NCI-H1417 (cell line): Measurements from ENCODE around the gene PTPRG.

Experiments used
- DNase-seq, 3 experiments: peaks; one replicate each; lab custom pipeline; 2025; lab: John Stamatoyannopoulos, UW

PTPRG gene

DNA sequence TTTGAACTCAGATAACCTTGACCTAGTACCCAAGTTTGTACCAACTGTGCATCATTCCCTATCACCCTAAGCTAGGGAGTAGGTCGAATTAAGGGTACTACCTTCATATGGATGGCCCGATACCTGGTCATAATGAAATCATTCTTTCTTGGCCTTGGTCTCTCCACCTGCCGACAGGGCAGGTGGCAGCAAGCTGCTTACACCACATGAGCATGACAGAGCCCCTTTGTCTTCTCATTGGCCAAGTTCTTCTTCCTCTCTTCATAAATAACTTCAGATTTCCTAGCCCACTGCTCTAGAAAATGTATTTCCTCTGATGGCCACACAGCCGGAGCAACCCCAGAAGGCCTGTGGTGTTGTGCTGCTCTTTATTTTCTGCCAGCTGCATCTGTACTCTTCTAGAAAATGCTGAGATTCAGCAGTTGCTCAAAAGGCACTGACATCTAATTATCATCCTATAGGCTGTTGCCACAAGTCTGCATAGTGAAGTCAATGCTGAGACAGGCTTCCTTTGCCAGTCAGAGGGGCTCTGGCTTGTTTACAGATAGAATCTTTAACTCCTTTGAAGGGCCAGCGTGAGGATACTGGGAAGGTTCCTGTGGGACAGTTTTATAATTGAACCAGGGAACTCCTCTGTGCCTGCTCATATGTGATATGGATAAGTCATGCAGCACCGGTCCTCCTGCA, 304.2 kb downstream of the PTPRG start:
- no peak for DNase-seq

DNA sequence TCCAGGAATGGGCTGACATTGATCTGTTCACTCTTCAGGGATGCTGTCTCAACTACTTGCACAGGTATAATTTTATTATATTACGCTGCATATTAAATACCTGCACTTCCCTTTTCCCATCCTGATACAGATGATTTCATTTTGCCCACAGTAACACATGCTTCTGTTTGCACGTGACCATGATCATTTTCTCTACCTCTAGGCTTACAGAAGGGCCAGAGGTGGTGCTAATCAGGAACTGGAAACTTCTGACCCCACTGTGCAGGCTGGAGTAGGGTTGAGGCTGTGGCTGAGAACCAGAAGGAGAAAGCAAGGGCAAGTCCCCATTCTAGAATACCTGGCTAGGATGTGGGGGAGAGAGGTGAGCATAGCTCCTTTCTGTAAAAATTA, 304.8 kb downstream of the PTPRG start:
- DNase-seq = no peak

DNA sequence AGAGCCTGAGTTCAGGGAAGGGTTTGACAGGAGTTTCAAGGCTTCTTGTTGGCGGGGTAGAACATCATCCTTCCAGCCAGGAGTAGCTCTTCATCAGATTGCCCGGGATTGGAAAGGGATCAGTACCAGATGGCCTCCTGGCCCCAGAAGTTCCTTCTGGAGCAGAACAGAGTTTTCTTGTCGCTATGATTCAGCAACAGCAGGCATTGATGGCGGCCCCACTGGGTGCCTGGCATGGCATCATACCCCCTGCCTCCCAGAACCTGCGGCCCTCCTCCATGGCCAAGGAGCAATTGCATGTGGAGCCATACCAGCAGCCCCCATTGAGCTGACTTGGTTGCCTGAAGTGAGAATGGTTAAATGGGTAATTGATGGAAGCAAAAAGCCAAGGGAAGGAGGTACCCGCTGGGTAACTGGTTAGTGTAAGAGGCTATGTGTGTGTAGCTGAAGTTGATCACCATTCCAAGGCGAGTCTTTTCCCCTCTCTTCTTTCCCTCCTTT, 305.6 kb downstream of the PTPRG start:
- no peak for DNase-seq

DNA sequence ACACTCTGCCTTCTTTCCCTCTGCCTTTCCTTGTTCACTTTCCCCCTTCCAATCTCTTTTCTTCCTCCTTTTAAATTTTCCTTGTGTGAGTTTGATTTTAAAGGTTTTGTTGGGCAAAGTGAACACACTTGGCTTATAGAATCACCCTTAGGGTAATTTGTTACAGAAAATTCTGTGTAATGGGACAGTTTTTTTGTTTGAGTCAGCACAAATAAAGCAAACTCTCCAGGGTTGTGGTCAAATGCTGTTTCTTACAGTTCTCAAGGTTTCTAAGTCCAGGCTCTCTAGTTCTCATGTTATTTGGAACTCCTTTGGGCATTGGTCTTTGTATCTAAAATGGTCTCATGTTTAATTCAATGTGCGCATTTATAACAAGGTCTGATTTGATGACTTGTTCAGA, 307.1 kb downstream of the PTPRG start:
- DNase-seq = no peak

DNA sequence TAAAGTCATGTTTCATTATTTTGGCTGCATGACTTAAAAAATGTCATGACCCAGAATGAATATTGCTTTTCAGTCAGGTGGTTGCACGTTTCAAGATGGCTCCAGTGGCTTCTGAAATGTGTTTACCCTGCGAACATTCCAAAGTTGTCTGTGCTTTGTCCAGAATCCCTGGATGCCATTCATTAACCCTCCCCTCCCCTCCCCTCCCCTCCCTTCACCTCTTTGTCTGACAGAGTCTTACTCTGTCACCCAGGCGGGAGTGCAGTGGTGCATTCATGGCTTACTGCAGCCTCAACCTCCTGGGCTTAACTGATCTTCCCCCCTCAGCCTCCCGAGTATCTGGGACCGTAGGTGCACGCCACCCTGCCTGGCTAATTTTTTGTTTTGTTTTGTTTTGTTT, 308.0 kb downstream of the PTPRG start:
- DNase-seq = no peak

DNA sequence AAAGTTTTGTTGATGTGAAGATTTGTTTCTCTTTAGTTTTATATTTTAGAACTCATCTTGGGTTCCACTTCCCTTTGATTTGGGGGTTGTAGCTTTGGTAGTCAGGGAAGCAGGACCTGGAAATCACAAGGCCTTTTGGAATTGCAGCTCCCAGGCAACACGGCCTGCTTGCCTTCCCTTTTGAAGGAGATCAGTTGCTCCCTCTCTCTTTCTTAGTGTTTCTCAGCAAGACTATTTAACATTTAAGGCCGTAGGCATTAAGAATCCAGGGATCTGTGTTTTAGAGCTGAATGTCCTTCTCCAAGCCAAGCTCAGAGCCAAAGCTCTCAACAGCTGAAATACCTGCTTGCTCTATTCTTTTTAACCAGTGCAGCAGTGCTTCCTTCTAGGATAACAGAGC, 310.3 kb downstream of the PTPRG start:
- no peak for DNase-seq

DNA sequence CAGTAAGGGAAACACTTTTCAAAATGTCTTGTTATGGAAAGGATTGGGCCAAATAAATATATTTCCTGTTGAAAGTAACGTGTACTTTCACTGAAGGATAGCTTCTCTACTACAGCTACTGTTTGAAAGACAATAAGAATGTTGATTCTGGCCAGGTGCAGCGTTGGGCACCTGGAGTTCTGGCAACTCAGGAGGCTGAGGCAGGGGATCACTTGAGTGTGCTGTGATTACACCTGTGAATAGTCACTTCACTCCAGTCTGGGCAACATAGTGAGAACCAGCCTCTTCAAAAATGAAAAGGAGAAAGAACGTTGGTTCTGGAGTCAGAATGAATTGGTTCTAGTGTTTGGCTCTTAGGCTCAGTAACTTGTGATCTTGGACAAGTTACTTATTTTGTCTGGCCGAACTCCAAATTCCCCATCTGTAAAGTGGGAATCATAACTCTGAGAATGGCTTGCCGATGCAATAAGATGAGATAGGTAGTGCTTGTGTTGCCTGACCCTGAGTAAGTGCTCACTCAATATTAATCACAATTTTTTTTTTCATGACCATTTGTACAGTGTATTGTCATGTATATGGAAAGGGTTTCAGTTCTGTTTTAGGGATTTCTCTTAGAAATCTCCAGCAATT, 310.8 kb downstream of the PTPRG start:
- DNase-seq = peak in 1 of 3 experiments; percentile 8

DNA sequence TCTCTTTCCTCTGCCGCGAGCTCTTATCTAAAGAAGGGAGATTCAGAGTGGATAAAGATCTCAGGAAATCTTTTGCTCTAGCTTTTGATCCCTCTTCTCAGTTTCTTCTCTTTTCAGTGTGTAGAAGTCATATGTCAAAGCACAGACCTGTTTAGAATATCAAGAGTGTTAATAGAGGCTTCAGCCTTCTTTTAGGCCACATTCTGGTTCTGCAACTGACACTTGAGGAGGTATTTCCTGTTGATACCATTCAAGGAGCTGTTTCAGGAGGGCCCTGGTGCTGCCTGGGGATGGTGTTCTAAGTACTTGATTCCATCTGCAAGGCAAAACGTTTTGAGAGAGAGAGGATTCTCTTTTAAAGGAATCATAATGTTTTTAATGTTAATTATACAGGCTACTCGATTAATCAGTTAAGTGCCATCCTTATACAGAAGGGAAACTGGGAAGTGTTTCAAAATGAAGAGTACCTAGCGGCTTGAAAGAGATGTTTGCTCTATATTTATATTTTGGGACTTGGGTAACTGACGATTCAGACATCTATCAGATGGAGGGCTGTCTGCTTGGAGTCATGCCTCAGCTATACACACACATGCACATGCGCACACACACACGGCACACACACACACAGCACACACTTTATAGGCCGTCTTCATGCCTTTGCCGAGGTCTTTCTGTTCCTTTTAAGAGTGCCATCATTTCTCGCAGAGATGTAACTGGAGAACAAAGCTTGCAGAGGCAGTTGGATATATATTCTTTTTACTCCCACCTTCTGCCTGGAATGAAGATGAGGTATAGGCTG, 313.9 kb downstream of the PTPRG start:
- DNase-seq = peak in 1 of 3 experiments; percentile 9

DNA sequence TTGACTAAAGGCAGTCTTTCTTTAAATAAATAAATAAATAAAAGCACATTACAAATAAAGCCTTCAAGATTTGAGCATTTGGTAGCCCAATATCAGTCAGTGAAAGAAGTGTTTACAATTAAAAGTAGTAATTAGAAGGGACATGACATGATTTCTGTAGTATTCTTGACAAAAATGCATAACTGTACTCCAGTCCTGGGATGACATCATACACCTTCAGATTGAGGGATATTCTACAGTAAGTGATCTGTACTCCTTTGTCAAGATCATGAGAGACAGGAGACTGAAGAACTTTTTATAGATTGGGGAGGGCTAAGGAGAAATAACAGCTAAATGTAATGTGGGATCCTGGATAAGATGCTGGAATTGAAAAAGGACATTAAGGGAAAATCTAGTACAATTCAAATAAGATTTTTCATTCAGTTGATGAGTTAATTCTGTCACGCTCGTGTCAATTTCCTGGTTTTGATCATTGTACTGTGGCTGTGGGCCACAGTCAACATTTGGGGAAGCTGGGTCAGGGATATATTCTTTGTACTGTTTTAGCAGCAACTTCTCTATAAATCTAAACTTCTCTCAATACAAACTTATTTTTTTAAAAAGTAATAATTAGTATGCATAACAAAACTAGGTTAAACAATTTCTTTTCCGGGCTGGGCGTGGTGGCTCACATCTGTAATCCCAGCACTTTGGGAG, 314.8 kb downstream of the PTPRG start:
- no peak for DNase-seq

DNA sequence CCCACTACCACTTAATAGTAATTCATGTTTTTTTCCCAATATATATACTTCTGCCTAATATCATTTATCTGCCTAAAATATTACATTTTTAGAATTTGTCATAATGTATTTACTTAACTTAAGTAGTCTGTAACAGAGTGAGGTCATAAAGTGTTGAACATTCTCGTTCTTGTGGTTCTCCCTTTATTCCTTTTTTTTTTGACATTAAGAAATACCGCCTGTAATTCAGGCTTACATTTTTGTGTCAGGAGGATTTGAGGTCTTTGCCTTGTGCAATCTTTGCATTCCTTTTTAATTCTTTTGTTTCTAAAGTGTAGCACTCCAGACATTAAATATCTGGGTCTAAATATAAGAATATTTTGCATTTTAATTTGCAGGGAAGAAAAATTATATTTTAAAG, 315.4 kb downstream of the PTPRG start:
- no peak for DNase-seq

DNA sequence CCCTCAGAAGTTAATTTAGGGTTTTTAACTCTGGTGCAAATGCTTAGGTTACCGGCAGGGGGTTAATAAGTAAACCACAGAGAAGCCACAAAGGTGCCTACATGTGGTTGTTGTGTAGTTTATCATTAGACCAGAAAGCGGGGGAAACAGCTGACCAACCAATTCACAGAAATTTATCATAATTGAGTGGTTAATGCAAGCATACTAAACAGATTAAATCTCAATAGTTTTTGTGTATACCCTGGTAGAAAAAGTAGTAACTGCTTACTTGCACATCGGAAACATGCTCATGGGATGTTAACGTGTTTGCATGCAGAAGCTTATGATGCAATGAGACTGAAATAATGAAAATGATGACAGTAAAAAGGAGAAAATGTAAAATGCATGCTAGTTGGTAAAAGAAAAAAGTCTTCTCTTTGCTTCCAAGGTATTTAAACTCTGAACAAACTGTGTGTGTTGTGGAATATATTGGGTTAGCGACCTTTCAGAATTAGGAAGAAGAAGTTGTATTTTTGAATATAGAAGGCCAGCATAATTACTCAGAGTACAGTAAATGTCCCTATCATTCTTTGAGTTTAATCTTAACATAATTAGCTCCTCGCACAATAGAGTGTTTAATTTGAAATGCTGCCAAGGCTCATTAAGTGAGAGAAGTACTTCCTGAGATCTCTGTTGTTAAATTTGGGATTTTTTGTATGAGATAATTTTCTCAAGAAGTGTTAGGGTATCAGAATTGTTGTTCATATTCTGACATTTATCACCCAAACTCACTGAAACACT, 316.2 kb downstream of the PTPRG start:
- peak in 2 of 3 experiments; percentile 47 to 80 for DNase-seq

DNA sequence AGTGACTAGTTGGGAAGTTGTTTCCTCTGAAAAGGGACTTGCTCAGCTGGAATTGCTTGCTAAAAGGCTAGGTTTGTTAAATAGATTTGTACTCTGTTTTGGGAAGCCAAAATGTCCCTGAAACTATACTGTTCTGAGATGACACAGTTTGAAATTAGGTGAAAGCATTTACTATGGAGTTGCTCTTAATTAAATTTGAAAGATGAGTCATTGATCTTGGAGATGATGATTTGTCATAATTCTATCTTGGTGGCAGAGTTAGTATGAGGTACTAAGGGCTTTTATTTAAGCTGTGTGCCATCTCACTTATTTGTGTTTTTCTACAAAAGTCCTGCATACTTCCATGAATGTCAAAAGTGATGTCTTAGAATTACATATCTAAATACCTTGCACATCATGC, 320.9 kb downstream of the PTPRG start:
- DNase-seq = no peak

DNA sequence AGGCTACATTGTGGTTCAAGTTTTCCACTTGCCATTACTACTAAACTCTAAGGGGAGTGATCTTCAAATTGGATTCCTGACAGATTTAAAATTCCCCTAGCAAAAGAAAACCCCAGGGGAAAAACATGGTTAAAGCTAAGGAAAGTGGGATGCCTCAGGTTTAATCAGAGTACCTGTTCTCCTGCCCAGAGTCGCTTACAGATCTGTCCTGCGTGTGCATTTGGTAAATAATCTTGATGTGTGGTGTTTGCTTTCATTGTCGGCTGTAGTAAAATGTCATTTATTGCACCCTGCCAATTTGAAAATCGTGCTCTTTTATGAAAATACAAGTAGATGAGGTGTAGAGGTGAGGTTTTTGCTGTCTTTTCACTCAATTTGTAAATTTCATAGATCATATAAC, 323.4 kb downstream of the PTPRG start:
- no peak for DNase-seq

DNA sequence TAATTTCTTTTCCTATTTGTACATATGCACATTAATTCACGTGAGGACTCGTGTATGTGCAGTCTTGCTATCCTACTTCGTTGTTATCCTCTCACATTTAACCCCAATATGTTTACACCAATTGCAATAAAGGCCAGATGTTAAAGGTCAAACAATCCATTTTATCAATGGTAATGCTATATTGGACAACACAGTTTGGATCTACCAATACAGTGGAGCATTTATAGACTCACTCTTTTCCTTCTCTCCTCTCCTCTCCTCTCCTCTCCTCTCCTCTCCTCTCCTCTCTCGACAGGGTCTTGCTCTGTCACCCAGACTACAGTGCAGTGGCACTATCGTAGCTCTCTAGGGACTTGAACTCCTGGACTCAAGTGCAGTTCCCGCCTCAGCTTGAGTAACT, 324.0 kb downstream of the PTPRG start:
- no peak for DNase-seq

DNA sequence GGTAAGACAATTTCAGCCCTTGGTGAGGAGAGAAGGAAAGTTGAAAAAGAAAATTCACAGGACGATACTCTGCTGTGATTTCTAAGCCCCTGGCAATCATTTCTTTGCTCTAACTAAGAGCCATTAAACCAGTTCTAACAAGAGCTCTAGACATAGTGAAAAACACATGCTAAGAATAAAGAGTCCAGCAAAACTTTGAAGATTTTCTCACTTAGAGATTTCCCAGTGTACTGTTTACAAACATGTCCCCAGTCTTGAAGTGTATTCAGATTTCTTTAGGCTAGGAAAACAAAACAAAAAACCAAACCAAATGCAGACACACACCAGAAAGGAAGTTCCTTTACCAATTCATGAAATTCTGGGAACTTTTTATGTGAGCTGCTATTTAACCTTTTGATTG, 325.8 kb downstream of the PTPRG start:
- no peak for DNase-seq

DNA sequence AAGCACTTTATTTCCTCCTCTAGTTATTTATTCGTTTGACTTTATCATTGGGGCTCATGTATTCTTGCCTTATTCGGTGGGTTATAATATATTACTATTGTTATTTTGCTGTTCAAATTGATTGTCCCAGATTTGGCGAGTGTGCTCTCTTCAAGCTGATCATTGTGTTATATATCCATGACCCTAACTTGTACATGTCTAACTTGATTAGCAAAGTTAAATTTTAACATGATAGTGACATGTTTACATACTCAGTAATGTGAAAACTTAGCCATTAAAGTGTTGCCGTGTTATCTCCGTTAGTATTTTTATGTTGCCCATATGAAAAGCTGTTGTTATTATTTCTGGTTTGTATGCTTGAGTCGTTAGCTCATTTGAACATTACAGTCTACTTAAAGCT, 327.9 kb downstream of the PTPRG start:
- DNase-seq = no peak

DNA sequence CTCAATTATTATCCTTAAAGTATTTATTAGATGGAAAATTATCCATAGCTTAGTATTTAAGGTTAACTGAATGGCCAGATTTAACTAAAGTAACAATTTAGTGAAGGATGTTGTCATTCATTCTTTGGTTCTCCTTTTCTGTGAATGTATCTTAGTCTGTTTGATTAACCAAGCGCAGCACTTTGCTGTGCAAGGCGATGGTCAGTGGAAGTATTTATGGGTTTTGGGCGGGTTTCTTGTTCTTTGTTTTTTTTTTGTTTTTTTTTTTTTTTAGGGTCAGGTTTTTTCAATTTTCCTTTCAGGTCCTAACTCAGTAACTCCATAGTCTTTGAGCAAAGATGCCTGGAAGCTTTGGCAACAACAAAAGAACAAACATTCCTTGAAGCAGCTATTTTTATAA, 328.8 kb downstream of the PTPRG start:
- DNase-seq = no peak

DNA sequence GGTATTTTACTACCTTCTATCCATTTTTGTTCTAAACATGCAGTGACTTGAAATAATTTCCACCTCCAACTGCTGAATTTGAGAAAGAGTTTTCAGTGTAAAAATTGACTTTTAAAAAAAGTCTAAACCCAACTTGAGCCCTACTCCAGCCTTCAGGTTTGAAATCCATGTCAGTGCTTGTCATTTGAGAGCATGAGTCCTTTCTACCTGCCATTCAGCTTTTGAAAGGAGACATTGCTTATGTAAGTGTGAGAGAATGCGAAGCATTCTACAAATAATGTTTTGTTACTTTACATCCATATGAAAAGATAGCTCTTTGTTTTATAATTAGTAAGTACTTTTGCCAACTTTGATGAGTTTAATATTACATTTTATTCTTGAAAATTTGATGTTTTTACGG, 329.2 kb downstream of the PTPRG start:
- no peak for DNase-seq

DNA sequence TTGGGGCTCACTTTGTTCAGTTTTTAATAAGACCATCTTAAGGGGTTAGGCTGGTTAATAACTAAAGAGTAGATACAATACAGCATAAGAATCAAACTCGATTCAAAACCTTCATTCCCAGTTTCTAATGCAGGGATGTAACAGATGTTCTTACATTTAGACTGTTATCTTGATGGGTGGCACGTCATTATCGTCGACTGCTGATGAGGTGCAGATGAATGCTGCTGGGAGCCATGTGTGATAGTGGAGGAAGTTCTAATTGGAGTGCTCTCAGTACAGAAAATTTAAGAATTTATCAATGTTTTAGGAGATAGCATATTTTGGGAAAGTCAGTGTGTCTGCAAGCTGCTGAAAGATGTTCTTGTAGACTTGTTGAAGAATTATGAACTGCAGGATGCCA, 331.5 kb downstream of the PTPRG start:
- DNase-seq = no peak

DNA sequence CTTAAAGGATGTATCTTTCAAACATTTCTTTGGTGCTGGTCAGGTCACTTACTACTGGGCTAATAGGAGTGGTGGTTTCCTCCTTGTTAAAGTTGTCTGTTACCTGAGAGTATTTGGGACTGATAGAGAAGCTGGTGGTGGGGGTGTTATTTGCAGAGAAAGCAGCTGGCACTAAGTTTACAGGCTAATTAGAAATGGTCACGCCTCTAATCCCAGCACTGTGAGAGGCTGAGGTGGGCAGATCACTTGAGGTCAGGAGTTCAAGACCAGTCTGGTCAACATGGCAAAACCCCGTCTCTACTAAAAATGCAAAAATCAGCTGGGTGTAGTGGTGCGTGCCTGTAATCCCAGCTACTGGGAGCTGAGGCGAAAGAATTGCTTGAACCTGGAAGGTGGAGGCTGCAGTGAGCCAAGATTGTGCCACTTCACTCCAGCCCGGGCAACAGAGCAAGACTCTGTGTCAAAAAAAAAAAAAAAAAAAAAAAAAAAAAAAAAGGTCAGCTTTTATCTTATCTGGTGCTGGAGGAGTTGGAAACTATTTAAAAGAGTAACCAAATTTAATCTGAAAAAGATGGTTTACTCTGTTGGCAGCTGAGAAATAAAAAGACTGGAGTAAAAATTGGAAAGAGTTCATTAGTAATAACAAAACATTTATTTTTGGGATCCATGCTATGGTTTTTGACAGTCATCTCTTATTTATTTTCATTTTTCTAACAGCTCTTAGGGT, 332.6 kb downstream of the PTPRG start:
- DNase-seq = peak in 1 of 3 experiments; percentile 2
